GM12891 (cell line): Measurements from ENCODE around the gene ZNF14.

ENCODE experiments used
- PAX5 ChIP-seq: IDR thresholded peaks from 2 replicates; pipeline ENCODE4 v1.6.1; 2011; ENCODE audit warnings: low read length, moderate library complexity, mild to moderate bottlenecking; ENCODE audit not compliant: insufficient read depth, severe bottlenecking
- POLR2A ChIP-seq: IDR thresholded peaks from 2 replicates; pipeline ENCODE4 v1.6.1; 2011; ENCODE audit warnings: low read depth, low read length, control low read depth
- POLR2AphosphoS5 ChIP-seq: IDR thresholded peaks from 2 replicates; pipeline ENCODE4 v1.6.1; 2011; ENCODE audit warnings: low read depth, low read length, control low read depth
- POU2F2 ChIP-seq: IDR thresholded peaks from 2 replicates; pipeline ENCODE4 v1.6.1; 2011; ENCODE audit warnings: low read depth, mild to moderate bottlenecking, control low read depth, low read length, moderate library complexity
- SPI1 ChIP-seq: IDR thresholded peaks from 2 replicates; pipeline ENCODE4 v1.6.1; 2011; ENCODE audit warnings: low read depth, low read length, control low read depth
- TAF1 ChIP-seq: IDR thresholded peaks from 2 replicates; pipeline ENCODE4 v1.6.1; 2011; ENCODE audit warnings: low read depth, low read length, control low read depth

GRCh38 chr19:19737559-19738332 is 4.8 kb upstream of the ZNF14 start:
- TF ChIP-seq POLR2A (no peak), TAF1 (no peak), POLR2AphosphoS5 (no peak), PAX5 (no peak), SPI1 (no peak), POU2F2 (no peak)
